Activated CD4-positive, alpha-beta T cell treated with anti-CD3 and anti-CD28 coated beads, Interleukin-2, amount 50 U/mL, for 48 hours (primary cell): ENCODE results near the gene ALDH1A2.

Experiments
- DNase-seq, 2 experiments: peaks; one replicate each; pipeline ENCODE4 v3.0.0-alpha.2; 2020

The ALDH1A2 gene

DNA sequence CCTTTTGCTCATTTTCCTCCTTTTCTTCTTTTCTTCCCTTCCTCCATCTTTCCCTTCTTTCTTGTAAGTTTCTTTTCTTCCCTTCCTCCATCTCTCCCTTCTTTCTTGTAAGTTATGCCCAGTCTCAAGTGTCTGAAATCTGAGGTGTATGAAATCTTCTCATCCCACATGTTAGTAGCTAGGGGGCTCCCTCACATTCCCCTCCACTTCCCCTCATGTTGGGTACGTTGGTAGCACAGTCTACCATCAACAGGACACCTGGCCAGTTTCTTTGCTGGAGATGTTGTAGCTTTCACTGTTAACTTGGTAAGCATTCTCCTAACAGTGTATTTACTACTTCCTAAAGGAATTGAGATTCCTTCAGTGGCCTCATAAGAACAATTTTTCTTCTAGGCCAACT is 133.9 kb downstream of the ALDH1A2 start:
- DNase-seq: no peak

DNA sequence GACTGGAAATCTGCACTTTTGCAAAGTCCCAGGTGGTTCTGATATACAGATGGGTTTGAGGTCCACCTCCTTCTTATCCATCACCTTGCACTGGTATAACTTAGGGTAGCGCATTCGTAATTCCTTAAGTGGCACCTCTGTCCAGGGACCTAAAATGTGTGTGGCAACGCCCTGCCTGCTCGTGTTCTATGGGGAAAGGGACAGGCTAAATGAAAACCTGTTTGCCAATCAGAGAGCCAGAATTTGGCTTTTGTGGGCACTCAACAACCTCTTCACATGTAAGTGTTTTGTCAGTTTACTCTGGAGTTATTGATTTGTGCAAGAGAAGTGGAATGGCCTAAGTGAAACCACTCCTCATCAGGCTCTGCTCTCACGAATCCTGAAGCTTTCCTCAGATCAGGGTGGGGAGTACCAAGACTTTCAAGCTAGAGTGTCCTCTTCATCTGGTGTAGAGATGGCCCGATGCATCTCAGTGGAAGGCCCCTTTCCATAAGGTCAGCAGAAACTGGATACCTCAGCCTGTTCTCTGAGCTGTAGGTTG is 138.3 kb downstream of the ALDH1A2 start:
- no peak for DNase-seq

DNA sequence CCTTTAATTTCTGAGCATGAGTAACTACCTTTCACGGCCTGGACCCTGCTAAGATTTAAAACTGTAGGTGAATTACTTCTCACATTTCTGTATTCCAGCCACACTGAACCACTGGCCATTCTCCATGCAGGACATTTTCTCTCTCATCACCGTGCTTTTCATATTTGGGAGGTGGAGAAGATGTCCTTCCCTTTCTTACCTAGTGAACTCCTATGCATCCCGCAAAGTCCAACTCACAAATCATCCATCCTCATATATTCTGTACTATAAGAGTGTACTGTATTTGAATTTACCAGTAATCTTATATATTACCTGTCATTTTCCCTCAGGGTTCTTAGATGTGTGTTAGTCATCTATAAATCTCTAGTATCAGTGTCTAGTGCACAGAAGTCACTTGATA is 139.9 kb downstream of the ALDH1A2 start:
- DNase-seq: no peak

DNA sequence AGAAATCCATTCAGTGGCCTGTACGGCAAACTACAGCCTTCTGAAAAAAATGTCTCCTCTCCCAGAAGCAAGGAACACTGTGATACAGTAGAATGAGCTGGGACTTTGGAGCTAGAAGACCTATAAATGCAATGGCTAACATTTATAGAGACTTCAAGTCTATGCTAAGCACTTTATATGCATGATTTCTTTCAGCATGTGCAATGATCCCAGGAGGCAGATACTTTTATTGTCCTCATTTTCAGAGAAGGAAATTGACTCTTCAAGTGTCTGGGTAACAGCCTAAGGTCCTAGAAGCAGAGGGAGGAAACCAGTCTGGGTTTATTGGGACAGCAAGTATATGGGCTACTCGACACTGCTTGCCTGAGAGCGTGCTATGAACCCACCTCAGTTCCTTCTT is 140.9 kb downstream of the ALDH1A2 start:
- DNase-seq: no peak

- no peak for DNase-seq
Measured at GRCh38 chr15:57923750-57924149, 141.8 kb downstream of the ALDH1A2 start.

DNA sequence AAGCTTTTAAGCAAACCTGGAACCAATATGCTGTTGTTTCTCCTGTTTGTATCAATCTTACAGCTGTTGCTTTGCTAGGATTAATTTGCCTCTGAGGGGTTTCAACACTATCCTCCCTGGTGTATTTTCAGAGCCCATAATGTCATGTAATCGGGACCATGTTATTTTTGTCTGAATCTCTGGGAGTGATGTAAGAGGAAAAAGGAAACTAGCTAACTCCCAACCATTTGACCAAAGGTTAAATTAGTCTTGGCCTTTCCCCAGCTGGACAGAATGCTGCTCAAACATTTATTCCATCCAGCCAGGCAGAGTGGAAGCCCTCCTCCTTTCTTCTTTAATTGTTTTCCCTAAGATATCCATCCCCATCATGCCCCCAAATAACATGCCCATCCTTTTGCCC is 142.2 kb downstream of the ALDH1A2 start:
- DNase-seq: no peak

- no peak for DNase-seq
Measured at GRCh38 chr15:57922776-57923175, 142.7 kb downstream of the ALDH1A2 start.

DNA sequence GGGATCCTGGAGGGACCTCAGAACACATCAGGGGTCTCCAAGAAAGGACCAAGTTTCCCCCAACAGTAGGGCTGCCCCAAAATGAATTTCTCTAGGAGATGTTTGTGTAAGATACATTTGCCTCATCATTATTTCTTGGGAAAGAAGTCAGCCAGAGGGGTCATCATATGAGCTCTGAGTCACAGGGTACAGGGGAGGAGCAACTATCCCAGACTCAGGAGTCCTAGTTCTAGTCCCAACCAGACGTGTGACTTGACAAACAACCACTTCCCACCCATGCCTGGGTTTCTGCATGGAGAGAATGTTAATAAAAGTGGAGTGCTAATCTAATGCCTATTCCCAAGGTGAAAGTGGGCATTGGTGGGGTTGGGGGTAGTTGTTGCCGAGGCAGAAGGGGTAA is 144.1 kb downstream of the ALDH1A2 start:
- DNase-seq: no peak

DNA sequence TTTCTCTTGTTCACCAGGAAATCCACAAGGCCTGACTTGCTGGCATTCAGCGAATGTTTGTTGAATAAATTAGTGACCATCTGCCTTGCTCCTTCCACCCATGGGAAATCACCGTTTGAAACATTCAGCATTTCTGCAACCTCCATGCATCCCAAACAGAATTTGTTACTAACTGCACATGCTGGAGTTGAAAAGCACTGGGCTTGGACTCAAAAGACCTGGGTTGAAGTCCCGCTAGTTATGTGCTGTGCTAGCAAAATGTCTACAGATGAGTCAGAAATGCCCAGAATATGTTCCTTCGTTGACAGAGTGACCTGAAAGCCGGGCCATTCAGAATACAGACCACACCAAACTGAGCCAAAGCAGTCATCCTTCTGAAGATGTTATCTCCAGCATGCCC is 144.6 kb downstream of the ALDH1A2 start:
- DNase-seq: no peak

- DNase-seq: no peak
Measured at GRCh38 chr15:57919754-57920153, 145.8 kb downstream of the ALDH1A2 start.

DNA sequence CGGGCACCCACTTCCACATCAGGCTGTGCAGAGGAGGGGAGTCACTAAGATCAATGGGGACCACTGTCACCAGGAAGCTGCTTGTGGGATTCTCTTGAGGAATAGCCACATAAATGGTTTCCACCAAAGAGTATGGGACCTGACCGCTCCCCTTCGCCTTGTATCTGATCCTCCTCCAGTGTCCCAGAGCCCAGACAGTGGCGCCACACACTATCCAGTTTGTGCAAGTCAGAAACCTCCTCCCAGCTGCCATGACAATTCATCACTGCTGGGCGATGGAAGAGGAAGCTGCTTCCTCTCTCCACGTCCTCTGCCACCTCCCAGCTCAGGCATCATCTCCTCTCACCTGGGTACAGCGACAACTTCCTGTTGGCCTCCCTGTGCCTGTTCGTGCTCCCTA is 147.5 kb downstream of the ALDH1A2 start:
- DNase-seq: no peak

GRCh38 chr15:57916695-57917094 is 148.8 kb downstream of the ALDH1A2 start:
- DNase-seq: no peak

GRCh38 chr15:57915827-57916531 is 149.5 kb downstream of the ALDH1A2 start:
- no peak for DNase-seq

GRCh38 chr15:57914350-57915055 is 151.0 kb downstream of the ALDH1A2 start:
- no peak for DNase-seq

- DNase-seq: no peak
Measured at GRCh38 chr15:57911247-57911646, 154.3 kb downstream of the ALDH1A2 start.

DNA sequence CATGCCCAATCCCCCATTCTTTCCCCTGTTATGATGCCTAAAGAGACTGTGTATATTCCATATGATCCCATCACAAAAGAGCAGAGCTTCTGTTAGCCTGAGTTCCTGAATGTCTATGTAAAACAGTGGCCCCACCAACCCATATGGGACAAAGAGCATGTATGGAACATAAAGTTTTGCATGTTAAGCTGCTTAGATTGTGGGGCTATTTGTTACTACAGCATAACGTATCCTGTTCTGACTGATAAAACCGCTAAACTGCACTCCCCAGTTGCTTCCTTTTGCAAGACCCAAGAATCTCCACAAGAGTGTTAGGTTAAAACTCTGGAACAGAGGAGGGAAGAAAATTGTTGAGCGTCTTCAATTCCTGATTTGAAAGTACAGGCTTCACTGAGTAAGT is 154.8 kb downstream of the ALDH1A2 start:
- DNase-seq: no peak

- no peak for DNase-seq
Measured at GRCh38 chr15:57909388-57909787, 156.1 kb downstream of the ALDH1A2 start.

- no peak for DNase-seq
Measured at GRCh38 chr15:57903626-57904025, 161.9 kb downstream of the ALDH1A2 start.
